ENCODE results near the gene SMIM29. TPM values are rescaled to one million over a fixed set of nuclear protein-coding genes. Genes with fewer than 3 reads are reported as not detected.

The SMIM29 gene
- total RNA-seq, 1 experiment from 2014 or later, result 5.4 TPM

DNA sequence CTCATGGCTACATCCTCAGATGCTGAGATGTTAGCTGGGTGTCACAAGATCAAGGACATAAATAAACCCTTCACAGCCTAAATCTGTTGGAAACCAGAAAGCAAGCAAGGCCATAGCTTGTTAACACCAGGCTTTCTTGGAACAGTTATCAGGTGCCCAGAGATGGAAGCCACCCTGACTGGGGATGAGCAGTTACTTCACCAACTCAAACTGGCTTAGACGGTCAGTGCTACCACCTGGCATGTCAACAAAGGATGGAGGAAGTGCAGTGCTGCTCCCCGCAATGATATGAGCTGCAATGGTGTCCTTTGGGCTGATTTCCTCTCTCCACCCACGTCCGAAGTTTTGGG, 28.9 kb upstream of the SMIM29 start:
- H3K4ac ChIP-seq (ENCODE audit: low read depth, low read length), result no peak overlapping the region
- no peaks in the 10 kb centered on the region for H3K4me1 ChIP-seq (ENCODE audit: insufficient read depth, low read length)
- no peaks in the 10 kb centered on the region for H3K23me2 ChIP-seq (ENCODE audit: insufficient read length, low read depth, low read length, poor library complexity, severe bottlenecking)
- DNase-seq, result no peak
- H3K14ac ChIP-seq (ENCODE audit: insufficient read depth, low read length), result no peak overlapping the region
- no peak overlapping the region for H3K27ac ChIP-seq (ENCODE audit: insufficient read length, low read depth, low read length)
- no peak overlapping the region for H4K5ac ChIP-seq (ENCODE audit: insufficient read length, low read depth, low read length)
- Mint-ChIP-seq H3K9me3 (no peaks in the 10 kb centered on the region), H3K27ac (no peak overlapping the region), H3K36me3 (ENCODE audit: insufficient read depth in 1 of 3, low read depth in 3 of 3) (peaks cover 0 to 7% (median 0%) of the 10 kb centered on the region in 3 experiments; a peak in 1 of 7 replicates), H3K27me3 (ENCODE audit: low read depth) (no peaks in the 10 kb centered on the region), H3K4me1 (peaks cover 0 to 7% of the 10 kb centered on the region in 2 experiments; a peak in 2 of 4 replicates), H3K4me3 (no peak overlapping the region)
- H3K79me2 ChIP-seq (ENCODE audit: insufficient read depth, low read length), result no peaks in the 10 kb centered on the region
- H3K9me3 ChIP-seq (ENCODE audit: control insufficient read depth, low read depth, low read length), result no peaks in the 10 kb centered on the region
- no peak overlapping the region for H3K18ac ChIP-seq (ENCODE audit: insufficient read length, low read depth, low read length)
- no peak overlapping the region for H3T11ph ChIP-seq (ENCODE audit: low read length)
- H3K27me3 ChIP-seq (ENCODE audit: insufficient read depth, low read length), result no peaks in the 10 kb centered on the region
- no peak overlapping the region for H3K23ac ChIP-seq (ENCODE audit: insufficient read length, low read depth, low read length)
- no peak overlapping the region for H3K4me2 ChIP-seq (ENCODE audit: insufficient read depth, insufficient read length, low read length)
- H2BK20ac ChIP-seq (ENCODE audit: low read depth, low read length, poor library complexity, severe bottlenecking), result no peak overlapping the region
- no peak overlapping the region for H2BK15ac ChIP-seq (ENCODE audit: low read depth, low read length)
- no peak overlapping the region for H3K9ac ChIP-seq (ENCODE audit: extremely low read depth, insufficient read length, low read length)
- H3K56ac ChIP-seq (ENCODE audit: insufficient read length, low read depth, low read length), result no peak overlapping the region
- no peak overlapping the region for H4K91ac ChIP-seq (ENCODE audit: insufficient read length, low read depth, low read length)
- WGBS (ENCODE audit: extremely low coverage, insufficient read length, low lambda C conversion rate), result no CpG with 5 or more reads among the region's 4 CpGs
- H2BK12ac ChIP-seq (ENCODE audit: insufficient read length, low read depth, low read length), result no peak overlapping the region
- H4K8ac ChIP-seq (replicated peaks; ENCODE audit: insufficient read length, low read depth, low read length), result no peak overlapping the region
- no peak overlapping the region for H2AFZ ChIP-seq (ENCODE audit: low read length)
- no peaks in the 10 kb centered on the region for H4K20me1 ChIP-seq (ENCODE audit: control insufficient read depth, insufficient read depth, insufficient read length)
- H2AK5ac ChIP-seq (ENCODE audit: insufficient read length, low read length), result no peak overlapping the region
- H2BK120ac ChIP-seq (ENCODE audit: low read depth, low read length, poor library complexity, severe bottlenecking), result no peak overlapping the region
- TF ChIP-seq, protein P1, sequence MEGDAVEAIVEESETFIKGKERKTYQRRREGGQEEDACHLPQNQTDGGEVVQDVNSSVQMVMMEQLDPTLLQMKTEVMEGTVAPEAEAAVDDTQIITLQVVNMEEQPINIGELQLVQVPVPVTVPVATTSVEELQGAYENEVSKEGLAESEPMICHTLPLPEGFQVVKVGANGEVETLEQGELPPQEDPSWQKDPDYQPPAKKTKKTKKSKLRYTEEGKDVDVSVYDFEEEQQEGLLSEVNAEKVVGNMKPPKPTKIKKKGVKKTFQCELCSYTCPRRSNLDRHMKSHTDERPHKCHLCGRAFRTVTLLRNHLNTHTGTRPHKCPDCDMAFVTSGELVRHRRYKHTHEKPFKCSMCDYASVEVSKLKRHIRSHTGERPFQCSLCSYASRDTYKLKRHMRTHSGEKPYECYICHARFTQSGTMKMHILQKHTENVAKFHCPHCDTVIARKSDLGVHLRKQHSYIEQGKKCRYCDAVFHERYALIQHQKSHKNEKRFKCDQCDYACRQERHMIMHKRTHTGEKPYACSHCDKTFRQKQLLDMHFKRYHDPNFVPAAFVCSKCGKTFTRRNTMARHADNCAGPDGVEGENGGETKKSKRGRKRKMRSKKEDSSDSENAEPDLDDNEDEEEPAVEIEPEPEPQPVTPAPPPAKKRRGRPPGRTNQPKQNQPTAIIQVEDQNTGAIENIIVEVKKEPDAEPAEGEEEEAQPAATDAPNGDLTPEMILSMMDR (conservative IDR thresholded peaks at IDR 0.05), result no peak
- no peak overlapping the region for H2BK5ac ChIP-seq (ENCODE audit: insufficient read length, low read length)
- no peaks in the 10 kb centered on the region for H3K79me1 ChIP-seq (ENCODE audit: insufficient read depth, low read depth, low read length, poor library complexity, severe bottlenecking)
